Hematopoietic multipotent progenitor cell (in vitro differentiated cells): ENCODE data around the gene METTL21A. TPM values are rescaled to one million over a fixed set of nuclear protein-coding genes. Genes with fewer than 3 reads are reported as not detected.

Source experiments
- DNase-seq, 3 donors: peaks; one replicate each; pipeline ENCODE4 v3.0.0-alpha.2; 2011 to 2015; ENCODE audit warnings: low read depth in 2 of 3, low spot score in 2 of 3
- small RNA-seq: library from RNA; depleted of rRNA; stranded (forward); fragments of <200 nt; gene quantifications from one replicate; pipeline ENCODE3, GENCODE V24; 2012
- total RNA-seq: library from RNA; depleted of rRNA; stranded (reverse); fragments of >200 nt; gene quantifications from one replicate; pipeline ENCODE4 v1.2.3, GENCODE V29; 2012

Gene METTL21A
- total RNA-seq, 1 donor: 20.7 TPM

DNA sequence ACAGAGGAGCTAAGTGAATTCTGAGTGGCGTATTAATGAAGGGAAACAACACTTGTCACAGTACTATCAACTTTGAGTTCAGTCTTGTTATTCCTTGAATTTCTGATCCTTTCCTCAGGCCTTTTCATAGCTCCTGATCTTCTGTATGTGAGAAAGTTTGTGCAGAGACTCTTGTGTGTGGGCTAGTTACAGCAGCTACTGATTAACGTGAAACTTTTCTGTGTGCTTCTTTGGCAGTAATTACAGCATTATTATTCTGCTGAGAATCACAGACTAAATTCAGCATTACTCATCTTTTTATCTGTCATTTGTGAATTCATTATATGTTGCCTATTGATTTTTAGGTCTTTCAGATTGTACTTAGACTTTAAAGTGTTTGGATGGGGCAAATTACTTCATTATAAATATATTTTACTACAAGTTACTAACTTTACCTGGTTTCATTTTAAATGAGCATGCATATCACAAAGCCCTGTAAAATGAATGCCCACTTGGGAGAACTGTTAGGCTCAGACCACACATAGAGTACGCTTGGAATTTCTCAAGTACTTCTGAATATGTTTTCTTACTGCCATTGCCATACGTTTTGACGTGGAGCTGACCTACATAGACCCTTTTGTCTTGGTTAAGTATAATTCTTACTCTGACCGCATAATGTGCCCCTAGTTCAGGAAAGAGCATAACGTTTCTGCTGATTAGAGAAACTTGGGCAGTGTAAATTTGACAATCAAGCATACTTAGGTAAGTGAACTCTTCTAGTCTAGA, 59.3 kb downstream of the METTL21A start:
- DNase-seq: no peak

Small RNAs within 50 kb of the gene (small RNA-seq; reads per million reads assigned to genes)
- not detected for gene RPS29P9

Other genes starting within 250 kb of the METTL21A start
- gene CREB1, start 95.4 kb downstream of the METTL21A start, total RNA-seq: 93.2 TPM
- gene CCNYL1, start 86.2 kb upstream of the METTL21A start, total RNA-seq: 4.0 TPM
- gene FZD5, start 144.5 kb upstream of the METTL21A start, total RNA-seq: 2.4 TPM